Ectodermal cell (in vitro differentiated cells): ENCODE data around the gene ROR1.
A peak's percentile ranks its signal among the peaks of the same experiment; 100 is the strongest.

Experiments used
- H3K27ac ChIP-seq: 2 replicates; pipeline ENCODE4 v1.7.0; 2013; ENCODE audit warnings: mild to moderate bottlenecking, low read depth, low read length; ENCODE audit not compliant: insufficient read depth, poor library complexity, severe bottlenecking
- H3K27me3 ChIP-seq: 2 replicates; pipeline ENCODE4 v1.7.0; 2013; ENCODE audit warnings: mild to moderate bottlenecking, low read length; ENCODE audit not compliant: insufficient read depth, control insufficient read depth, poor library complexity, severe bottlenecking
- H3K36me3 ChIP-seq: one replicate; pipeline ENCODE4 v1.7.0; 2013; ENCODE audit warnings: low read length; ENCODE audit not compliant: control insufficient read depth, insufficient read depth
- H3K4me1 ChIP-seq: one replicate; pipeline ENCODE4 v1.7.0; 2013; ENCODE audit warnings: low read length; ENCODE audit not compliant: control insufficient read depth, insufficient read depth
- H3K4me3 ChIP-seq: 2 replicates; pipeline ENCODE4 v1.7.0; 2013; ENCODE audit warnings: low read depth, low read length, control low read depth; ENCODE audit not compliant: insufficient read depth
- H3K9me3 ChIP-seq: 2 replicates; pipeline ENCODE4 v1.7.0; 2013; ENCODE audit warnings: mild to moderate bottlenecking, low read length, moderate library complexity; ENCODE audit not compliant: control insufficient read depth
- WGBS, 2 experiments: methylation state at CpG; one replicate each; pipeline ENCODE4 v1.1.7; 2013; ENCODE audit warnings: missing lambda C conversion rate in 2 of 2; 5-methylcytosine and 5-hydroxymethylcytosine counted together

ROR1 gene

GRCh38 chr1:64150729-64151230 is 377.0 kb downstream of the ROR1 start:
- Histone ChIP-seq H3K36me3 (peaks cover 7% of the 10 kb centered on the region), H3K4me3 (no peak overlapping the region), H3K27me3 (no peaks in the 10 kb centered on the region), H3K4me1 (no peaks in the 10 kb centered on the region), H3K27ac (no peak overlapping the region), H3K9me3 (no peaks in the 10 kb centered on the region)
- WGBS, 2 experiments, result 88 to 98% methylated on average over 2 of the region's 2 CpGs

- Histone ChIP-seq H3K4me3 (no peak overlapping the region), H3K9me3 (no peaks in the 10 kb centered on the region), H3K27ac (peak overlapping the region; percentile 44), H3K36me3 (peaks cover 16% of the 10 kb centered on the region), H3K27me3 (no peaks in the 10 kb centered on the region), H3K4me1 (no peaks in the 10 kb centered on the region)
- WGBS, 2 experiments, result 54 to 56% methylated on average over 1 of the region's 1 CpG
Observed at GRCh38 chr1:64155278-64155677, 381.5 kb downstream of the ROR1 start.

- peaks cover 9% of the 10 kb centered on the region for H3K4me1 ChIP-seq
- H3K27ac ChIP-seq, result no peak overlapping the region
- no peak overlapping the region for H3K4me3 ChIP-seq
- no peaks in the 10 kb centered on the region for H3K27me3 ChIP-seq
- peaks cover 12% of the 10 kb centered on the region for H3K36me3 ChIP-seq
- 100% methylated on average over 1 of the region's 1 CpG; no CpG with 5 or more reads in 1 of the 2 experiments for WGBS, 2 experiments
- H3K9me3 ChIP-seq, result no peaks in the 10 kb centered on the region
Observed at GRCh38 chr1:64161357-64161941, 387.6 kb downstream of the ROR1 start.

- H3K27ac ChIP-seq, result no peak overlapping the region
- H3K4me1 ChIP-seq, result peaks cover 9% of the 10 kb centered on the region
- peaks cover 18% of the 10 kb centered on the region for H3K36me3 ChIP-seq
- WGBS, 2 experiments, result 64 to 70% methylated on average over 6 of the region's 6 CpGs
- no peak overlapping the region for H3K4me3 ChIP-seq
- no peaks in the 10 kb centered on the region for H3K27me3 ChIP-seq
- no peaks in the 10 kb centered on the region for H3K9me3 ChIP-seq
Observed at GRCh38 chr1:64162151-64162550, 388.3 kb downstream of the ROR1 start.

- Histone ChIP-seq H3K4me1 (peaks cover 9% of the 10 kb centered on the region), H3K27ac (no peak overlapping the region)
- 95 to 100% methylated on average over 1 of the region's 1 CpG for WGBS, 2 experiments
Observed at GRCh38 chr1:64162804-64163203, 389.0 kb downstream of the ROR1 start.

GRCh38 chr1:64163431-64163830 is 389.6 kb downstream of the ROR1 start:
- Histone ChIP-seq H3K36me3 (peaks cover 23% of the 10 kb centered on the region), H3K27ac (no peak overlapping the region), H3K4me3 (no peak overlapping the region), H3K4me1 (peaks cover 9% of the 10 kb centered on the region), H3K9me3 (no peaks in the 10 kb centered on the region), H3K27me3 (no peaks in the 10 kb centered on the region)
- WGBS, 2 experiments, result 94 to 96% methylated on average over 4 of the region's 4 CpGs

More at GRCh38 chr1:64162804-64163203, 389.0 kb downstream of the ROR1 start:
- Histone ChIP-seq H3K4me3 (no peak overlapping the region), H3K36me3 (peaks cover 23% of the 10 kb centered on the region), H3K9me3 (no peaks in the 10 kb centered on the region), H3K27me3 (no peaks in the 10 kb centered on the region)

GRCh38 chr1:64163970-64164369 is 390.2 kb downstream of the ROR1 start:
- H3K9me3 ChIP-seq, result no peaks in the 10 kb centered on the region
- WGBS, 2 experiments, result 100% methylated on average over 1 of the region's 1 CpG; no CpG with 5 or more reads in 1 of the 2 experiments

GRCh38 chr1:64166629-64167028 is 392.8 kb downstream of the ROR1 start:
- WGBS, 2 experiments, result 93 to 100% methylated on average over 2 to 3 of the region's 3 CpGs
- Histone ChIP-seq H3K36me3 (peaks cover 30% of the 10 kb centered on the region), H3K4me1 (peaks cover 5% of the 10 kb centered on the region), H3K27ac (no peak overlapping the region), H3K4me3 (no peak overlapping the region), H3K9me3 (no peaks in the 10 kb centered on the region), H3K27me3 (no peaks in the 10 kb centered on the region)

More at GRCh38 chr1:64163970-64164369, 390.2 kb downstream of the ROR1 start:
- Histone ChIP-seq H3K27ac (no peak overlapping the region), H3K27me3 (no peaks in the 10 kb centered on the region), H3K4me3 (no peak overlapping the region), H3K4me1 (peaks cover 9% of the 10 kb centered on the region), H3K36me3 (peaks cover 25% of the 10 kb centered on the region)

- H3K4me3 ChIP-seq, result no peak overlapping the region
- H3K27ac ChIP-seq, result no peak overlapping the region
- no peaks in the 10 kb centered on the region for H3K9me3 ChIP-seq
- H3K36me3 ChIP-seq, result peaks cover 30% of the 10 kb centered on the region
- 70 to 78% methylated on average over 2 of the region's 2 CpGs for WGBS, 2 experiments
- peaks cover under 1% of the 10 kb centered on the region for H3K4me1 ChIP-seq
- no peaks in the 10 kb centered on the region for H3K27me3 ChIP-seq
Observed at GRCh38 chr1:64167176-64167575, 393.4 kb downstream of the ROR1 start.

- H3K4me3 ChIP-seq, result no peak overlapping the region
- WGBS, 2 experiments, result 85 to 96% methylated on average over 1 of the region's 1 CpG
- no peaks in the 10 kb centered on the region for H3K9me3 ChIP-seq
- H3K27me3 ChIP-seq, result no peaks in the 10 kb centered on the region
- H3K36me3 ChIP-seq, result peaks cover 30% of the 10 kb centered on the region
- H3K4me1 ChIP-seq, result no peaks in the 10 kb centered on the region
- no peak overlapping the region for H3K27ac ChIP-seq
Observed at GRCh38 chr1:64171246-64171645, 397.4 kb downstream of the ROR1 start.
